ENCODE results near the gene DYNC2H1. TPM values are rescaled to one million over a fixed set of nuclear protein-coding genes. Genes with fewer than 3 reads are reported as not detected.

DYNC2H1 gene
- total RNA-seq, 1 donor: 44.9 TPM

DNA sequence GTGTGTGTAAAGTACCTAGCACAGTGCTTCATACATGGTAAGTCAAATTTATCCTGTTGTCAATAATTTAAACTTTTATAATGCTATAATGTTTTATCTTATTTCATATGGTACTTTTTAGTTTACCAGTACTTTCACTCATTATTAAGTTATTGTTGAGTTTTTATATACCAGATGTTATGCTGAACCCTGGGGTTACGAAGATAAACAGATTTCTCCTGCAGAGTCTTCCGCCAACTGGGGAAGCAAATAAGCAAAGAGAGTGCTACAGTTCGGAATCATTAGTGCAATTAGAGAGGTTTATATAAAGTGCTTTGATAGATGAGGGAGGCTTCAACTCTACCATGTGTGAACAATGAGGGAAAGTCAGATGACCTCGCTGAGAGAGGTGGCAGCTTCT lies 362.3 kb downstream of the DYNC2H1 start:
- no peak overlapping the region for H3K4me3 ChIP-seq (ENCODE audit: low read depth, low read length)
- TF ChIP-seq, protein P1, sequence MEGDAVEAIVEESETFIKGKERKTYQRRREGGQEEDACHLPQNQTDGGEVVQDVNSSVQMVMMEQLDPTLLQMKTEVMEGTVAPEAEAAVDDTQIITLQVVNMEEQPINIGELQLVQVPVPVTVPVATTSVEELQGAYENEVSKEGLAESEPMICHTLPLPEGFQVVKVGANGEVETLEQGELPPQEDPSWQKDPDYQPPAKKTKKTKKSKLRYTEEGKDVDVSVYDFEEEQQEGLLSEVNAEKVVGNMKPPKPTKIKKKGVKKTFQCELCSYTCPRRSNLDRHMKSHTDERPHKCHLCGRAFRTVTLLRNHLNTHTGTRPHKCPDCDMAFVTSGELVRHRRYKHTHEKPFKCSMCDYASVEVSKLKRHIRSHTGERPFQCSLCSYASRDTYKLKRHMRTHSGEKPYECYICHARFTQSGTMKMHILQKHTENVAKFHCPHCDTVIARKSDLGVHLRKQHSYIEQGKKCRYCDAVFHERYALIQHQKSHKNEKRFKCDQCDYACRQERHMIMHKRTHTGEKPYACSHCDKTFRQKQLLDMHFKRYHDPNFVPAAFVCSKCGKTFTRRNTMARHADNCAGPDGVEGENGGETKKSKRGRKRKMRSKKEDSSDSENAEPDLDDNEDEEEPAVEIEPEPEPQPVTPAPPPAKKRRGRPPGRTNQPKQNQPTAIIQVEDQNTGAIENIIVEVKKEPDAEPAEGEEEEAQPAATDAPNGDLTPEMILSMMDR (IDR thresholded peaks at IDR 0.05; ENCODE audit: insufficient read depth, low read depth, low read length): no peak
- no peak for DNase-seq (ENCODE audit: low read depth)

DNA sequence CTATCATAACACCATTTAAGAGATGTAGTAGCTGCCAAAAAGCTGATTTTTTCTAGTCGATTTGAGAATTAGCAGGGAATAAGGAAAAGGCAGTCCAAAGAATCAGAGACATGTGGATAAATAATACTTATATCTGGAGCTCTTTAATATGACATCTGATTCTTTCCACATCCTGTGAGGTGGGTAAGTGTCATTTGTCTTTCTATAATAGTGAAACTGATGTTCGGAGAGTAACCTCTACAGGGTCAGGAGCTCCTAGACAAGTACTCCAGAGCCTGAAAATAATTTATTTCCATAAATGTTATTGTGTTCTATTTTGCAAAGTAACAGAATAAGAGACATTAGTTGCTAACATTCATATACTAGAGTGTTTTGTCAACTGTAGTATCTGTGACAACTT lies 367.6 kb downstream of the DYNC2H1 start:
- H3K4me3 ChIP-seq (ENCODE audit: low read depth, low read length): no peak overlapping the region
- TF ChIP-seq, protein P1 (IDR thresholded peaks at IDR 0.05; ENCODE audit: insufficient read depth, low read depth, low read length): no peak
- no peak for DNase-seq (ENCODE audit: low read depth)

DNA sequence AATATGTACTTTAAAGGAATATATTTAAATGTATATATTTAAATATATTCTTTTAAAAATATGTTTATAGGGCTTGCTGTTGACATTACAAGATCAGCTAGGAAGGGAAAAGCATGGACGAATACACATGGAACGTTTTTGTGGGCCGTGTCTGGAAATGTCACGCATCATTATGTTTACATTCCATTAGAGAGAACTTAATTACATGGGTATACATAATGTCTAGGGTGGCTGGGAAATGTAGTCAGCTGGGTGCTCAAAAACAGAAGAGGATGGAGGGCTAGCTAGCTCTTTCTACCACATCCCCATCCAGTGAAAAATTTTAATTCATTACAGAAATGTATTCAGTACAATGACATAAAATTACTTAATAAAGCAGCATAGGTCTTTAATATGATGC lies 371.2 kb downstream of the DYNC2H1 start:
- peak; percentile 27 for DNase-seq (ENCODE audit: low read depth)
- H3K4me3 ChIP-seq (ENCODE audit: low read depth, low read length): no peak overlapping the region
- TF ChIP-seq, protein P1 (IDR thresholded peaks at IDR 0.05; ENCODE audit: insufficient read depth, low read depth, low read length): no peak

DNA sequence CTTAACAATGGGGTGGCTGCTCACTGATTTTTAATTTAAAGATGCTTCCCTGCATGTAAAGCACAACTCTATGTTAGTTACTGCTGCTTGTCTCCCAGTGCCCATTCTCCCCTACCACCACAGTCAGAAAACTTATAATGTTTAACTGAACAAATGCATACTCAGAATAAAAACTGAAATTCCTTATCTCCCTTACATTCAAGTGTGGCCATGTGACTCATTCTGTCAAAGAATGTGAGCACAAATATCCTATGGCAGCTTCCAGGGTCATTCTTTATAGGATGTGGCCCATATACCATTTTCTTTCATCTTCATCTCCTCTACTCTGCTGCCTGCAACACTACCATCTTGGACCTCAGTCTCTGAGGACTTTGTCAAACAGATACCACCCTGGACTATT lies 374.8 kb downstream of the DYNC2H1 start:
- DNase-seq (ENCODE audit: low read depth): no peak
- TF ChIP-seq, protein P1 (IDR thresholded peaks at IDR 0.05; ENCODE audit: insufficient read depth, low read depth, low read length): no peak

DNA sequence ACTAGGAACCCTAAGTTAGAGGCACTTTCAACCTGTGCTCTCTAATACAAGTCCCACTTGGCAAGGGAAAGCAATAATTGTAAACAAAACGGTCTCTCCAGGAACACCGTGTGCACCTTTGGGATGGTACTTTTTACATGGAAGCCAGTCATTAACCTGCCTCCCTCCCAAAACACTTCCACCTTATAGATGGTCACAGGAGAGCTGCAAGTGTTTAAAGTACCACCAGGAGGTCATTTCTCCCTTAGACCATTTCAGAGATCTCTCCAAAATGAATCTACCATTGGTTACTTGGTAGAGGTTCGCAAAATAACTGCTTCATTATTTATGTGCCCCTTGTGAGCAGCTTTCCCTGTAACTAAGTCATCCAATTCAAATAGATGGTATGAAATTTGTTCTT lies 375.3 kb downstream of the DYNC2H1 start:
- H3K4me3 ChIP-seq (ENCODE audit: low read depth, low read length): no peak overlapping the region
- TF ChIP-seq, protein P1 (IDR thresholded peaks at IDR 0.05; ENCODE audit: insufficient read depth, low read depth, low read length): no peak
- no peak for DNase-seq (ENCODE audit: low read depth)

More for the DNA sequence above, 374.8 kb downstream of the DYNC2H1 start:
- no peak overlapping the region for H3K4me3 ChIP-seq (ENCODE audit: low read depth, low read length)

DNA sequence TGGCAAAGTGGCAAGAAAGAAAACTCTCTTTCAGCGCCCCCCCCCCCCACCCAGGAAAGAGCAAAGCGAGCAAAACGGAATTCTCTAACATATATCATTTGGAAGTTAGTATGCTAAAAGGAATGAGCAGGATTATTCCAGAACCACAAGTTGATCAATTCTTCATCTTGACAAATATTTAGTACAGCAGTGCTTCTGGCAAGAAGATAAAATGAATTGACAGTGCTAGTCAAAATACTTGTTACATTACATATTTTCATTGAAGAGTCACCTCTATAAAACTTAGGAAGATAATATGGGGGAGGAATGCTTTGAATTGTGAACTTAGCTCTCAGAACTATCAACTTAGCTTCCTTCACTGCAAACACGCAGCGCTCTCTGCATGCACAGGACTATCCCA lies 377.4 kb downstream of the DYNC2H1 start:
- TF ChIP-seq, protein P1 (IDR thresholded peaks at IDR 0.05; ENCODE audit: insufficient read depth, low read depth, low read length): no peak
- no peak overlapping the region for H3K4me3 ChIP-seq (ENCODE audit: low read depth, low read length)
- DNase-seq (ENCODE audit: low read depth): peak; percentile 42

DNA sequence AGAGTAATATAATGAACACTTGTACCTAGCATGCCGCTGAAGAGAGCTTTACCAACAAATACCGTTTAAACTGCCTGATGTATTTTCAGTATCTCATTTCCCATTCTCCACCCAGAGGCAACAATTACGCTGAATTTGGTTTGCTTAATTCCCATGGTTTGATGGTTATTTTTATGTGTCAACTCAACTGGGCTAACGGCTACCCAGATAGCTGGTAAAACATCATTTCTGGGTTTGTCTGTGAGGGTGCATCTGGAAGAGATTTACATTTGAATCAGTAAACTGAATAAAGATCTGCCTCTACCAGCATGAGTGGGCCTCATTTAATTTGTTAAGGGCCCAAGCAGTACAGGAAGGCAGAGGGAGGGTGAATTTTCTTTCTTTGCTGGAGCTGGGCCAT lies 377.9 kb downstream of the DYNC2H1 start:
- H3K4me3 ChIP-seq (ENCODE audit: low read depth, low read length): no peak overlapping the region
- TF ChIP-seq, protein P1 (IDR thresholded peaks at IDR 0.05; ENCODE audit: insufficient read depth, low read depth, low read length): no peak
- no peak for DNase-seq (ENCODE audit: low read depth)
